Measurements from ENCODE around the gene ATP1A1.

DNA sequence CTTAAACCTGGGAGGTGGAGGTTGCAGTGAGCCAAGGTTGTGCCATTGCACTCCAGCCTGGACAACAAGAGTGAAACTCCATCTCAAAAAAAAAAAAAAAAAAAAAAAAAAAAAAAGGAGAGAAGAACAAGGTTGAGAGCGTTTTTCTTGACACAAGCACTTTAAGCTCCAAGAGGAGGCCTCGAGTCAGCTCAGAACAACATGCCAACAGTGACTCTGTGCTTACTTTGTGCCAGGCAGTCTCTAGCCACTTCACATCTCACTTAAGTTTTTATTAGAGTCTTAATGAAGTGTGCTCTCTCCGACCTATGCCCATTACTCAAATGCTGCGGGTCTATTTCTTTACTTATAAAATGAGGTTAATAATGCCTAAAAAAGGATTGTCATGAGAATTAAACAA, 13.0 kb downstream of the ATP1A1 start:
- TF ChIP-seq POLR2A (IDR thresholded peaks at IDR 0.05; ENCODE audit: low read depth, low read length) (no peak), POLR2AphosphoS5 (IDR thresholded peaks at IDR 0.05; ENCODE audit: low read depth, low read length) (no peak)
